C4-2B (cell line): ENCODE measurements around the gene KCNAB1.

Experiments used
- ZFX ChIP-seq: fragments of 450-650 bp; IDR thresholded peaks from 2 replicates; pipeline ENCODE4 v1.6.1; 2017
- TF ChIP-seq, protein P1 (sequence below): fragments of 450-650 bp; conservative IDR thresholded peaks from 2 replicates; pipeline ENCODE4 v1.5.1; 2017; ENCODE audit warnings: mild to moderate bottlenecking

DNA sequence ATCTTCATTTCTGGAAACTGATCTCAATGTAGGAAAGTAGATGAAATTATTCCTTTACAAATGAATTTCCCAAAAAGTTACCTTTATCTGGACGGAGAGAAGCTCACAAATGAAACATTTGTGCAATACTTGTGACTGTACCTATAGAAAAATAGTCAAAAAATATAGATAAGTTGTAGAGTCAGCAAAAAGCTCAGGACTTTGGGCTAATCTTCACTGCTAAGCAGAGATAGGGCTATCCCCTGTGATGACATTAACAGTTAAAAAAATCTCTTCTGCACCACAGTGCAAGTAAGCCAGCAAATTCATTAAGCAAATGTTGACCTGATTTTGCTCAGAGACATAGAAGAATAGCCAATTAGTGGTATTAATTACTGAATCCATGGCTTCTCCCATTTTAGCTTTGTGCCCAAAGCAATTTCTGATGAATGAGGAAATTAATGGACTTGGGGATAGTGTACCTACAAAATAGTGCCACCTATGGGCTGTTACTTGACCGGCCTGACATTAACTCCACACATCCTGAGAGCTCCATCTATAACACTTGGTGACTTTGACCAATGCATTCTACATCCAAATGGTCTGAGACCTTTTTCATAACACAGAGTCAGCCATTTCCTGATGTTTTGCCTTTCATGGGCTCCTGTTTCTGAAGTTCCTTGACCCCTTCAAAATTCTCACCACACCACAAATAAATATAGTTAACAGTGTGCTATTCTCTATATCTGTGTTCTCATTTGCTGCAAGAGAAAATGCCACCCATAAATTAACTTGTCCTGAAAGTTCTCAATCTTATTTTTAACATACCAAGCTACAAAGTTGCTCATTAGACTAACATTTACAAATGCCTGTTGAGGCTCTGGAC is 329.6 kb downstream of the KCNAB1 start:
- TF ChIP-seq, protein P1, sequence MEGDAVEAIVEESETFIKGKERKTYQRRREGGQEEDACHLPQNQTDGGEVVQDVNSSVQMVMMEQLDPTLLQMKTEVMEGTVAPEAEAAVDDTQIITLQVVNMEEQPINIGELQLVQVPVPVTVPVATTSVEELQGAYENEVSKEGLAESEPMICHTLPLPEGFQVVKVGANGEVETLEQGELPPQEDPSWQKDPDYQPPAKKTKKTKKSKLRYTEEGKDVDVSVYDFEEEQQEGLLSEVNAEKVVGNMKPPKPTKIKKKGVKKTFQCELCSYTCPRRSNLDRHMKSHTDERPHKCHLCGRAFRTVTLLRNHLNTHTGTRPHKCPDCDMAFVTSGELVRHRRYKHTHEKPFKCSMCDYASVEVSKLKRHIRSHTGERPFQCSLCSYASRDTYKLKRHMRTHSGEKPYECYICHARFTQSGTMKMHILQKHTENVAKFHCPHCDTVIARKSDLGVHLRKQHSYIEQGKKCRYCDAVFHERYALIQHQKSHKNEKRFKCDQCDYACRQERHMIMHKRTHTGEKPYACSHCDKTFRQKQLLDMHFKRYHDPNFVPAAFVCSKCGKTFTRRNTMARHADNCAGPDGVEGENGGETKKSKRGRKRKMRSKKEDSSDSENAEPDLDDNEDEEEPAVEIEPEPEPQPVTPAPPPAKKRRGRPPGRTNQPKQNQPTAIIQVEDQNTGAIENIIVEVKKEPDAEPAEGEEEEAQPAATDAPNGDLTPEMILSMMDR: peak; percentile 88
- TF ChIP-seq ZFX: no peak
